H1 (cell line): ENCODE results near the gene MOCS3. TPM values are rescaled to one million over a fixed set of nuclear protein-coding genes. Genes with fewer than 3 reads are reported as not detected.

Experiments used
- CTBP2 ChIP-seq: IDR thresholded peaks from 2 replicates; pipeline ENCODE4 v1.7.0; 2011; ENCODE audit warnings: borderline replicate concordance, mild to moderate bottlenecking, moderate library complexity, mixed read lengths, low read length; ENCODE audit not compliant: insufficient read depth, insufficient read length
- YY1 ChIP-seq: IDR thresholded peaks from 2 replicates; pipeline ENCODE4 v1.6.1; 2011; ENCODE audit warnings: low read depth, mild to moderate bottlenecking, low read length
- polyA plus RNA-seq, 7 experiments: library from polyadenylated mRNA; depleted of rRNA in 3 of 7; stranded (reverse) in 5 of 7; unstranded in 2 of 7; fragments of >200 nt in 5 of 7; fragments of 200-250 nt in 2 of 7; gene quantifications; 1 replicate in 5 of 7; 2 replicates in 1 of 7; 4 replicates in 1 of 7; pipeline versions ENCODE4 v1.2.1 to v1.2.3, GENCODE V29; 2011 to 2013; ENCODE audit warnings: missing spikeins in 2 of 7, mixed read lengths in 2 of 7
- total RNA-seq: library from RNA; stranded (reverse); fragmentation: NEBNext Ultra II Directional; extraction: Animal tissue kit (Norgen Biotek cat#: 25700); gene quantifications from 2 replicates; pipeline ENCODE4 v1.2.1, GENCODE V29; 2021

MOCS3 gene
- total and polyA plus RNA-seq, 2 of the 8 experiments (the other 6 are each of a cell fraction or from before 2014, with no cell fraction given), result 6.2 to 6.3 TPM

DNA sequence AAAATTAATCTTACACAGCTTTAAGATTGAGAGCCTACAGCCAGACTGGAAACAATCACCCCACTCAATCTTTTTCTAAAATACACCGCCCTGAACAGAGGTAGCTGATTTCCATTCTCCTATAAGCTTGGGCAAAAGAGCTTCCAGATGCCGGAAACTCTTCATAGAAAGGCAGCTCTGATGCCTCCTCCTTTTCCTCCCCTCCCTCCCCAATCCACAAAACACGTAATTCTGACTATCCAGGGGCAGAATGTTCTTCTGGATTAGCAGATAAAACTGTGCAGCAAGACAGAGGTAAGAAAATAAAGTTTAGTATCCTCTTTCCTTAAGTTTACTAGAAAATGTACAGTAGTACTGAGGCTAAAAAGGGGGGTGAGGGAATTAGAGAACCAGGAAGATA, 43.2 kb upstream of the MOCS3 start (continued):
- TF ChIP-seq CTBP2 (no peak), YY1 (no peak)
- TF ChIP-seq, all 59 proteins: peak for 0
